Activated CD4-positive, alpha-beta T cell treated with anti-CD3 and anti-CD28 coated beads, Interleukin-2, amount 50 U/mL, for 4 hours (primary cell): ENCODE data around the gene ELP1.
"Not testable (repeated sequence)": the region's sequence is repeated elsewhere in the genome, so short reads cannot be mapped to it uniquely, and the experiment has no call there.

ENCODE experiments used
- DNase-seq, 2 experiments: peaks; one replicate each; pipeline ENCODE4 v3.0.0-alpha.2; 2020

Gene ELP1

DNA sequence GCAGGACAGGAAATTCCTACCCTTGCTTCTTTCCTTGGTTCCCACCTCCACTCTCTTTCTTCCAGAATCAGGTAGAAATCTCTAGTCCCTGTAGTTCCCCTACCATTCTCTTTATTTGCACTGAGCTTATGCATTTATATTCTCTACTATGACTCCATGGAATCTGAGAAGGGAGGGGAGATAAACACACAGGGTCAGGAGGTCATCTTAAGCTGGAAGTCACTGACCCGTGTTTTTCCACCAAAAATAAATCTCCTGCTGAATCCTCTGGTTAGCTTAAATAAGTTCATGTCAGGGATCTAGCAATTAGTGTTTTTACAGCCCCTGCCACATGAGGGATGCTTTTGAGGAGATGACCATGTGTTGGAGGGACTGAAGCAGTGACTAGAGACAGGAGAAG lies 81.8 kb downstream of the ELP1 start:
- no peak for DNase-seq

DNA sequence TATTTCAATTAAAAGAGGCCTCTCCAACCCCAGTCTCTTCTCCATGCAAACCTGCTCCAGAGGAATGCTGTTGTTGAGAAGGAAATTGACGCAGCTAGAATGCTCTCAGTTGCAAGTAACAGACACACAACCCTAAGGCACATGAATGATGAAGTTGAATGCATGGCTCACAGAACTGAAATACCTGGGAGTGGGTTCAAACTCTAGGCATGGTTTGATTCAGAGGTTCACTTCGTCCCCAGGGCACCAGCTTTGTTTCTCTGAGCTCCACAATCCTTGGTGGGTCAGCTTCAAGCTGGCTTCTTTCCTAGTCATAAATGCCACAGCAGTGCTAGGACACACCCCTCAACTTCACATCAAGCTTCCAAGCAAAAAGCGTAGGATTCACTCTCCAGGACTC lies 82.8 kb downstream of the ELP1 start:
- no peak for DNase-seq

DNA sequence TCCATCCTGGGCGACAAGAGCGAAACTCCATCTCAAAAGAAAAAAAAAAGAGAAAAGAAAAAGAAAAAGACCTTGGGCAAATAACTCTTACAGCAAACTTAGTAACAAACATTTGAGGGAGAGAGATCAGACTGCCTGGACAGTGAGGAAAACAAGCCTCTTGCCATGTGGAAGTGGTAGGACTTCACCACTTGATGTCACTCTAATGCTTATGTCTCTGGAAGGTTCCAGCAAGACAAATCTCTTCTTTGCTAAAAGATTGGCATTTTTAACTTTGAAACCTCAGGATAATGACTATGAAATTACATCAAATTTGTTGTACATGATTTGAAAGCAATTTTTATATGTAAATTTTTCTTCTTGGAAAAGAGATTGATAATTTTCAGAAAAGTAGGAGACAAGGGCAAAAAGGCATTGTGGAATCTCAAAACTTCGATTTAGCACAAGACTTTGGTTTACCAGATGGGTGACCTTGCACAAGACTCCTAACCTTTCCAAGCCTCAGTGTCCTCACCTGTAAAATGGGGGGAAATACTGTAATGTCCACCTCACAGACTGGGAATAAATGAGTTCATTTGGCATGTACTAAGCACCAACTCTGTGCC lies 83.5 kb downstream of the ELP1 start:
- DNase-seq, result no peak

DNA sequence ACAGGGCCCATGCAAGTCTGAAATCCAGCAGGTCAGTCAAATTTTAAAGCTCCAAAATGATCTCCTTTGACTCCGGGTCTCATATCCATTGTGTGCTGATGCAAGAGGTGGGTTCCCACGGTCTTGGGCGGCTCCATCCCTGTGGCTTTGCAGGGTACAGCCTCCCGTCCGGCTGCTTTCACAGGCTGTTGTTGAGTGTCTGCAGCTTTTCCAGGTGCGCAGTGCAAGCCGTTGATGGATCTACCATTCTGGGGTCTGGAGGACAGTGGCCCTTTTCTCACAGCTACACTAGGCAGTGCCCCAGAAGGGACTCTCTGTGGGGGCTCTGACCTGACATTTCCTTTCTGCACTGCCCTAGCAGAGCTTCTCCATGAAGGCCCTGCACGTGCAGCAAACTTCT lies 85.6 kb downstream of the ELP1 start:
- DNase-seq, result not testable (repeated sequence)

GRCh38 chr9:108845947-108846346 lies 88.0 kb downstream of the ELP1 start:
- DNase-seq, result no peak

- DNase-seq, result no peak
Observed at GRCh38 chr9:108845507-108845906, 88.4 kb downstream of the ELP1 start.

GRCh38 chr9:108844856-108845255 lies 89.1 kb downstream of the ELP1 start:
- DNase-seq, result no peak

DNA sequence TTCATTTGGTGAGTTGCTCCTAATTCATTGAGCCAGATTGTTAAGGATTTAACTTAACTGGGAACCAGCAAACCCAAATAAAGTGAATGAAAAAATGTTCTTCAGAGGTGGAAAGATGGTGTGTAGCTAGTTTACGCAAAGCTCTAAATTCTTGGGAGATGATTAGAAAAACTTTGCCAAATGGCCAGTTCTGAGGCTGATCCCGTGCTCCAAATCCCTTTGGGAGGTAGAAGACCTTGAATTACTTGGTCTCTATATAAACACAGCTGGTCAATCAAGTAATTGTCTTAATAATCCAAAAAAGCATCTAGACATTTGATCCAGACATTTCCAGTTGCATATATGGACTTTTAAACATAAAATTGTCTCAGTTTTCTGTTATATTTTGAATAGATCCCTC lies 89.5 kb downstream of the ELP1 start:
- DNase-seq, result no peak

- no peak for DNase-seq
Observed at GRCh38 chr9:108842610-108843295, 91.2 kb downstream of the ELP1 start.

DNA sequence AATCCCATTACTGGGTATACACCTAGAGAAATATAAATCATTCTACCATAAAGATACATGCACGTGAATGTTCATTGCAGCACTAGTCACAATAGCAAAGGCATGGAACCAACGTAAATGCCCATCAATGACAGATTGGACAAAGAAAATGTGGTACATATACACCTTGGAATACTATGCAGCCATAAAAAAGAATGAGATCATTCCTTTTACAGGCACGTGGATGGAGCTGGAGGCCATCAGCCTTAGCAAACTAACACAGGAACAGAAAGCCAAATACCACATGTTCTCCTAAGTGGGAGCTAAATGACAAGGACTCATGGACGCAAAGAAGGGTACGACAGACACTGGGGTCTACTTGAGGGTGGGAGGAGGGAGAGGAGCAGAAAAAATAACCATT lies 94.4 kb downstream of the ELP1 start:
- not testable (repeated sequence) for DNase-seq

DNA sequence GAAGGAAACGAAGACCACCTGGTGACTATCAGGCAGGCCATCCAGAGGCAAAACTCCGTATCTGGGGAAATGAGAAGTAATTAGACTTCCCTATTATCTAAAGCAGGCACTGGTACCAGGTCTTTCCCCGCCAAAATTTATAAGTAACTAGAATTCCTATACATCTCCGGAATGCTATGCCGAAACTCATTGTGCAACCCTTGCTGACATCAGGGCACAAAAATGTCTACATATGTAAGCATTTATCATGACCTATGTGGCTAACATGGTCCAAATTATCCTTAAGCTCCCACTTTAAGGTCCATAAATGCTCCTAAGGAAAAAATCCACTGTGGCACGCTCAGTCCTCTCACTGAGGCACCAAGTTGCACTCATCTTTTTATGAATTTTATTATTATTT lies 95.9 kb downstream of the ELP1 start:
- no peak for DNase-seq

- DNase-seq, result no peak
Observed at GRCh38 chr9:108837530-108837929, 96.4 kb downstream of the ELP1 start.

DNA sequence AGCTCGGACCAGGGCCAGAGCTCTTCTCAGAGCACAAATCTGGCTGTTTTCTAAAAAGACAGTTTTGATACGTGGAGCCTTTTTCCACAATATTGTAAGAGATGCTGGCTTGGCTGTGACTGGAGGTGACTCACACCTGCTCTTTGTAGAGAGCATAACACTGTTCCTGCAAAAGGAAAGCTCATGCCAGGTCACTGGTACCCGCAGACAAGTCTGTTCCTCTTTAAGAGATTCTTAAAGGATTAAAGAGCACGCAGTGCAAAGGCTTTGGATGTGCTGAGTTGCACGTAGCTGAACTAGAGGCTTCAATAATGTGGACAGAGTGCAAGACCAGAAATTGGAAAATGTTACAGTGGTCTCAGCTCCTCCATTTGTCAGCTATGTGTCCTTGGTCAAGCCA lies 97.1 kb downstream of the ELP1 start:
- no peak for DNase-seq

DNA sequence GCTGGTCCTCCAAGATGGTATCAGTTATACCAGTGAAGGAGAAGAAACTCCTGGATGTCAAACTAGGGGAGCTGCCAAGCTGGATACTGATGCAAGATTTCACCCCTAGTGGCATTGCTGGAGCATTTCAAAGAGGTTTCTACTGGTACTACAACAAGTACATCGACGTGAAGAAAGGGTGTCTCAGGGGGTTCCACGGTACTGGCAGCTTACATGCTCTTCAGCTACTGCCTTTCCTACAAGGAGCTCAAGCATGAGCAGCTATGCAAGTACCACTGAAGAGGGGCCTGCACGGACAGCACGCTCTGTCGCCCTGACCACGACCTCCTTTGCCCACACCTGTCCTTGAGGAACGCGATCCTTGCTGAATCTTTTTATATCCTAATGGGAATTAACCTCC lies 97.6 kb downstream of the ELP1 start:
- DNase-seq, result no peak

DNA sequence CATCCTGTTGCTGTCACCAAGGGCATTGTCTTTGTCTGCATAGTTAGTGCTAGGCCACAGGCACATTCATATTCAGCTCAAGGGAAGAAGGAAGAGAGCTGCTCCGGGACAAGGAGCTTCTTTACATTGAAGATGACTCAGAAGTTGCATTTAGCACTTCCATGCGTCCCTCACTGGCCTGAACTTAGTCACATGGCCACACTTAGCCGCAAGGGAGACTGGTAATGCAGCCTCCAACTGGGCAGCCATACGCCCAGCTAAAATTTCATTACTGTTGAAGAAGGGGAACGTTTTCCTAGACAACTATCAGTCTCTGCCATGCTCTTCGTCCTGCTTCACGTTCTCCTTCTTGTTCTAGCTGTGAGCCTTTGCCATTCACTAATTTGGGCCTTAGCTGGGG lies 98.1 kb downstream of the ELP1 start:
- DNase-seq, result no peak

- DNase-seq, result no peak
Observed at GRCh38 chr9:108834959-108835665, 98.8 kb downstream of the ELP1 start.

DNA sequence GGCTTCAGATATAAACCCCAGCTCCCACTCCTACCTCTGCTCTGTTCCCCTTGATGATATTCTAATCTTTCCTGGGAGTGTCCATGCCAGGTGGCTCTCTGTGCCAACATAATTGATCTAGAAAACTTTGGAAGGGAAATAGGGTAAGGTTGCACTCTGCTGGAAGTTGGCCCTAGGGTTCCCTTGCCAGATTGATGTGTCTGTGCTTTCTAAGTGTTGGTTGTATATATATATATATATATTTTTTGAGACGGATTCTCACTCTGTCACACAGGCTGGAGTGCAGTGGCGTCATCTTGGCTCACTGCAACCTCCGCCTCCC lies 101.8 kb downstream of the ELP1 start:
- DNase-seq, result no peak

GRCh38 chr9:108831496-108832178 lies 102.3 kb downstream of the ELP1 start:
- DNase-seq, result no peak

GRCh38 chr9:108830272-108830671 lies 103.7 kb downstream of the ELP1 start:
- DNase-seq, result no peak

DNA sequence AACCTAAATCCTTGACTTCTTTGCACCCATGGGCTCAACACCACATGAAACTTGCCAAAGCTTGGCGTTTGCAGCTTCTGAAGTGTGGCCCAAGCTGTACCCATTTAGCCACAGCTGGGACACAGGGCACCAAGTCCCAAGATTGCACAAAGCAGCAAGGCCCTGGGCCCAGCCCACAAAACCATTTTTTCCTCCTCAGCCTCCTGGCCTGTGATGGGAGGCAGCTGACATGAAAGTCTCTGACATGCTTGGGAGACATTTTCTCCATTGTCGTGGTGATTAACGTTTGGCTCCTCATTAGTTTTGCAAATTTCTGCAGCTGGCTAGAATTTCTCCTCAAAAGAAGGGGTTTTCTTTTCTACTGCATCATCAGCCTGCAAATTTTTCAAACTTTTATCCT lies 110.1 kb downstream of the ELP1 start:
- DNase-seq, result no peak
